ENCODE results near the gene CDK11B. TPM values are rescaled to one million over a fixed set of nuclear protein-coding genes. Genes with fewer than 3 reads are reported as not detected.

Gene CDK11B
- total RNA-seq, 2 donors from 2014 or later = 17.7 to 19.1 TPM

GRCh38 chr1:1630191-1630964, 28.4 kb downstream of the CDK11B start:
- H3K27me3 ChIP-seq (replicated peaks; ENCODE audit: insufficient read depth) = no peaks in the 10 kb centered on the region
- H3K27ac ChIP-seq = peak overlapping the region; percentile 70 to 87
- H3K4me3 ChIP-seq = peak overlapping the region; percentile 74
- ATAC-seq (ENCODE audit: insufficient number of reproducible peaks, low FRiP score, low read depth) (peak; percentile 11), DNase-seq (ENCODE audit: low spot score) (no peak)
- H3K9me3 ChIP-seq = no peaks in the 10 kb centered on the region
- TF ChIP-seq CTCF (IDR thresholded peaks at IDR 0.05) = no peak
- peaks cover 6 to 13% of the 10 kb centered on the region in 2 donors for H3K4me1 ChIP-seq (ENCODE audit: control insufficient read depth in 1 of 2, low read depth in 2 of 2)
- H3K36me3 ChIP-seq = peaks cover 3% of the 10 kb centered on the region

DNA sequence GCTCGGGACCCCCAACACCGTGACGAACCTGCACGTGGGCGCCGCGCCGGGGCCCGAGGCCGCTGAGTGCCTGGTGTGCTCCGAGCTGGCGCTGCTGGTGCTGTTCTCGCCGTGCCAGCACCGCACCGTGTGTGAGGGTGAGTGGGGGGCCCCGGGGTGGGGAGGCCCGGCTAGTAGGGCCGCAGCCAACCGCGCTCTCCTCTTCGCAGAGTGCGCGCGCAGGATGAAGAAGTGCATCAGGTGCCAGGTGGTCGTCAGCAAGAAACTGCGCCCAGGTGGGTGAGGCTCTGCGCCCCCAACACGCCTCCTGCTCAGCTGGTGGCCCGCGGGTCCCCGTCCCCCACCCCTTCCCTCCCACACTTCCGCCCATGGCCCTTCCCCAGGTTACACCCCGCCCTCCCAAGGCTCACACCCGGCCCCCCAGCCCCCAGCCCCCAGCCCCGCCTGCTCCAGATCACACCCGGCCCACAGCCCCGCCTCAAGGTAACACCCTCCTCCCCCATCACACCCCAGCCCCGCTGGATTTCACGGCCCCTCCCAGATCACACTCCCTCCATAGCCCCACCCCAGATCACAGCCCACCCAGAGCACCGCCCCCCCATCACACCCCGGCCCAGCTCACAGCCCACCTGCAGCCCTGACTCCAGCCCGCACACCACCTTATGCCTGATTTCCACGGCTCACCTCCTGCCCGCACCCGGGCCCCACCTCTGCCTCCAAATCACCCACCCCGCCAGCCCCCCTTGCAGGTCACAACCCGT, 29.2 kb downstream of the CDK11B start:
- Histone ChIP-seq H3K27me3 (replicated peaks; ENCODE audit: insufficient read depth) (no peaks in the 10 kb centered on the region), H3K9me3 (no peaks in the 10 kb centered on the region), H3K4me3 (peak overlapping the region; percentile 31), H3K27ac (no peak overlapping the region), H3K4me1 (ENCODE audit: control insufficient read depth in 1 of 2, low read depth in 2 of 2) (peaks cover 6 to 13% of the 10 kb centered on the region in 2 donors), H3K36me3 (peaks cover 3% of the 10 kb centered on the region)
- no peak for ATAC-seq (ENCODE audit: insufficient number of reproducible peaks, low FRiP score, low read depth)
- TF ChIP-seq CTCF (IDR thresholded peaks at IDR 0.05) = no peak
- no peak for DNase-seq (ENCODE audit: low spot score)

- Histone ChIP-seq H3K9me3 (no peaks in the 10 kb centered on the region), H3K4me1 (ENCODE audit: control insufficient read depth in 1 of 2, low read depth in 2 of 2) (peaks cover 6 to 13% of the 10 kb centered on the region in 2 donors), H3K4me3 (peak overlapping the region; percentile 31), H3K27ac (no peak overlapping the region), H3K27me3 (replicated peaks; ENCODE audit: insufficient read depth) (no peaks in the 10 kb centered on the region), H3K36me3 (peaks cover 3% of the 10 kb centered on the region)
- no peak for ATAC-seq (ENCODE audit: insufficient number of reproducible peaks, low FRiP score, low read depth)
- DNase-seq (ENCODE audit: low spot score) = no peak
- no peak for TF ChIP-seq CTCF (IDR thresholded peaks at IDR 0.05)
Measured at GRCh38 chr1:1628754-1629429, 29.9 kb downstream of the CDK11B start.

DNA sequence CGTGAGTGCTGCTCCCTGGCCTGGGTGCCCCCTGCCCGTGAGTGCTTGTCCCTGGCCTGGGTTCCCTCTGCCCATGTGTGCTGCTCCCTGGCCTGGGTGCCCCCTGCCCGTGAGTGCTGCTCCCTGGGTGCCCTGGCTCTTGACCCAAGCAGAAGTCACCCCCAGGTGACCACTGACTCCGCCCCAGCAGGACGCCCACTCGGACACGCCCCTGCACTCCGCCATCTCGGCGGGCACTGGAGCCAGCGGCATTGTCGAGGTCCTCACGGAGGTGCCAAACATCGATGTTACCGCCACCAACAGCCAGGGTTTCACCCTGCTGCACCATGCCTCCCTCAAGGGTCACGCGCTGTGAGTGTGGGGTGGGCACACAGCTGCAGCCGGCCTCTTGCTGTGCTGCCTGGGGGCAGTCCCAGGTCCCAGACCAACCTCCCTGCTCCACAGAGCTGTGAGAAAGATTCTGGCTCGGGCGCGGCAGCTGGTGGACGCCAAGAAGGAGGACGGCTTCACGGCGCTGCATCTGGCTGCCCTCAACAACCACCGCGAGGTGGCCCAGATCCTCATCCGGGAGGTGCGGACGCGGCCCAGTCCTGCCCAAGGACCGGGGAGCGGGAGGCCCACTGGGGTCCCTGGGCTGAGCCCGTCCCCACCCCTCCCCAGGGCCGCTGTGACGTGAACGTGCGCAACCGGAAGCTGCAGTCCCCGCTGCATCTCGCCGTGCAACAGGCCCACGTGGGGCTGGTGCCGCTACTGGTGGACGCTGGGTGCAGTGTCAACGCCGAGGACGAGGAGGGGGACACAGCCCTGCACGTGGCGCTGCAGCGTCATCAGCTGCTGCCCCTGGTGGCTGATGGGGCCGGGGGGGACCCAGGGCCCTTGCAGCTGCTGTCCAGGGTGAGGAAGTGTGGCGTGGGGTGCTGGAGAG, 30.7 kb downstream of the CDK11B start:
- Histone ChIP-seq H3K27ac (no peak overlapping the region), H3K36me3 (peaks cover 3% of the 10 kb centered on the region), H3K27me3 (replicated peaks; ENCODE audit: insufficient read depth) (no peaks in the 10 kb centered on the region), H3K9me3 (no peaks in the 10 kb centered on the region), H3K4me3 (no peak overlapping the region), H3K4me1 (ENCODE audit: control insufficient read depth in 1 of 2, low read depth in 2 of 2) (peaks cover 6 to 13% of the 10 kb centered on the region in 2 donors)
- TF ChIP-seq CTCF (IDR thresholded peaks at IDR 0.05) = no peak
- DNase-seq (ENCODE audit: low spot score) (no peak), ATAC-seq (ENCODE audit: insufficient number of reproducible peaks, low FRiP score, low read depth) (no peak)

Data from thoracic aorta (tissue), 2 donors.